SK-MEL-5 (cell line): ENCODE results near the gene TTR. TPM values are rescaled to one million over a fixed set of nuclear protein-coding genes. Genes with fewer than 3 reads are reported as not detected.

ENCODE experiments used
- DNase-seq: peaks from one replicate; pipeline ENCODE4 v3.0.0-alpha.2; 2016; ENCODE audit warnings: low read depth, low spot score
- in situ Hi-C: cut with HindIII; loops from 2 replicates; pipeline ENCODE4 v1.10.0; 2016; ENCODE audit warnings: low sequenced_read_pairs, high pct_unique_total_duplicates, low pct_unique_long_range_greater_than_20kb
- total RNA-seq: library from RNA; depleted of rRNA; stranded (reverse); fragments of >200 nt; shearing (Covaris generic); gene quantifications from 2 replicates; pipeline ENCODE4 v1.2.3, GENCODE V29; 2014

The TTR gene
- total RNA-seq, 1 experiment from 2014 or later = 0.18 TPM

DNA sequence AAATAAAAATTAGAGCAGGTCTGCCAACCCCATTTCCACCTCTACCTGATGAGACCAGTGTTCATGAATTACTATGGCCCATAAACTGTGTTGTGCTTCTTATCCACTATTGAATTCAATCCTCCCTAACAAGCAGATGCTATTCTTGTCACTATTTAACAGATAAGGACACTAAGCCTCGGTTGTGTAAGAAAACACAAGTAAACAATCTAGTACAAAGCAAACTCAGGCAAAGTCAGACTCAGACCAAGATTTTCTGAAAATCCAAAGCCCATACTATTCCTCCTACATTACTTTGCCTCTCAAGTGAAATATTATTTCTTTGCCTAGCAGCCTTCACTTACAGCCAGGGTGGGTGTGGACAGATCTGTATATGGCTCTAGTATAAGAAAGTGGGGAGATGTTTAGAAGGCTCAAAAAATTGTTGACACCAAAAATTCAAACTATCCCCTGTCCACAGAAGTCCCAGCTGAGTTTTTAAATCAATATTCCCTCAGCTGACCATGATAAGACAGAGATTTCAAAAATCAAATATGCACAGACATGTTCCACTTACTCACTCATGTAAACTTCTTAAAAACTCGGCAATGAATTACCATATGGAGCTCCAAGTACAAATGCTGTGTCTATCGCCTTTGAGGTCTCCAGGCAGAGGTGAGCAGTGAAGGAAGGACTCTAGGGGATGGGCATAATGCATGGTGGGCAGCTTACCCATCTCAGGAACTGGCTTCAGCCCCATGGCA, 16.0 kb upstream of the TTR start:
- in situ Hi-C loops = no loop called here

DNA sequence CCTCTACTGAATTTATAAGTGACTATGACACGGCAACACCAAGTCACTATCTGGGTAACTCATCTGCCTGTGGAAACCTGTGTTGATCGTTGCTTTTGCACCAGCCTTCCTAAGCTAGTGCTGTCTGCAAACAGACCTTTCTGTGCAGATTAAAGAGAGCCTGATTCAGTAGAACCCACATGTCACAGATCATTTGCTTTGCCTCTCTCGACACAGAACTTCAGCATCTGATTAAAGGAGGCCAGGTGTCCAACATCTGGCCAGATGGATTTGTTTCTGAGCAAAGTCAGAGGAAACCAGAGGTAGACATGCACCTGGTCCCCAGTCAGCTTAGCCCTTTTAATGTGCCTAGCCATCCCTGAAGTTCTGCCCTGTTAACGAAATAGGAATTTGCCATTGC, 15.0 kb upstream of the TTR start:
- DNase-seq = no peak
- in situ Hi-C loops = no loop called here

More for the DNA sequence above, 16.0 kb upstream of the TTR start:
- DNase-seq = no peak

DNA sequence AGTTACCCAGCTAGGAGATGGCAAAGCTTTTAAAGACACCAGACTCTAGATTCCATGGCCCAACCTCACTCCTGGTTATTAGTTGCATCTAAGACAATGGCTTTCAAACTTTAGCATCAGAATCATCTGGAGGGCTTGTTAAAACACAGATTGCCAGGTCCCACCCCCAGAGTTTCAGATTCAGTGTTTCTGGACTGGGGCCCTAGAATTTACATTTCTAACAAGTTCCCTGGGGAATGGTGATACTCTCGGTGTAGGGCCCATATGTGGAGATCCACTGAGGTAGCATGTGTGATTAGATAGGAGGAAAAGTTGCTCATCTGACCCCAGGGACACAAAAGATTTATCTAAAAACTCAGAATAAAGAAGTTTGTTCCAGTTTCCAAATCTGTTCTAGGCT, 14.5 kb upstream of the TTR start:
- in situ Hi-C loops = no loop called here
- DNase-seq = no peak

DNA sequence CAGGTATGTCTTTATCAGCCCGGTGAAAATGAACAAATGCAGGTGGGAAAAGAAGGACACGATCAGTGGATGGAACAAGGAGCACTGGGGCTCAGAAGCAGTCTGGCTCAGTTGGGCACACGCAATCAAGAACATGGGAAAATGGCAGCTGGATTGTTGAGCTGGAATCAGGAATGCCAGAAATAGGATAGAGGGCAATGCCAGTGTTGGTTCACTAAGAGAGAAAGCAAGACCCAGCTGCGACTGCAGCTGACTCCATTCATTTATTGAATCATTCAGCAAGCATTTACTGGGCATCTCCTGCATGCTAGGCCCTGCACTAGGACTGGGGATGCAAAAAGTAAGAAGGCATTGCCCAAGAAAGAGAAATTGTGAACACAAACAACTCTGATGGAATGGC, 13.6 kb upstream of the TTR start:
- no peak for DNase-seq

DNA sequence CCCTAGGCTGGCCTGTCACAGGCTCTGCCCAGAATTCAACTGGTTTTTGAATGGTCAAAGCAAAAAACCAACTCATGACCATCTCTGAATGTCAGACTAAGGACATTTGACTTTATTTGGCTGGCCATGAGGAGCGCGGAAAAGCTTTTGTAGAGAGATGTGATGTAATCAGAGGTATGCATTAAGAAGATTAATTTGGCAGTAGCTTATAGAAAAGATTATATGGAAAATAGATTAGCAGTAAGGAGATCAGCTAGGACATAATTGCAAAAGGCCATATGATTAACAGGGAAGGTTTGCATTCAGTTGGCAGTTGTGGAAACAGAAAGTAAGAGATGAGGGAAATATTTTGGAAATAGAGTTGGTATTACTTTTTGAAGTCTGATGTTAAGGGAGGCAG, 12.3 kb upstream of the TTR start:
- in situ Hi-C loops = no loop called here
- DNase-seq = no peak

More for the DNA sequence above, 13.6 kb upstream of the TTR start:
- in situ Hi-C loops = no loop called here

DNA sequence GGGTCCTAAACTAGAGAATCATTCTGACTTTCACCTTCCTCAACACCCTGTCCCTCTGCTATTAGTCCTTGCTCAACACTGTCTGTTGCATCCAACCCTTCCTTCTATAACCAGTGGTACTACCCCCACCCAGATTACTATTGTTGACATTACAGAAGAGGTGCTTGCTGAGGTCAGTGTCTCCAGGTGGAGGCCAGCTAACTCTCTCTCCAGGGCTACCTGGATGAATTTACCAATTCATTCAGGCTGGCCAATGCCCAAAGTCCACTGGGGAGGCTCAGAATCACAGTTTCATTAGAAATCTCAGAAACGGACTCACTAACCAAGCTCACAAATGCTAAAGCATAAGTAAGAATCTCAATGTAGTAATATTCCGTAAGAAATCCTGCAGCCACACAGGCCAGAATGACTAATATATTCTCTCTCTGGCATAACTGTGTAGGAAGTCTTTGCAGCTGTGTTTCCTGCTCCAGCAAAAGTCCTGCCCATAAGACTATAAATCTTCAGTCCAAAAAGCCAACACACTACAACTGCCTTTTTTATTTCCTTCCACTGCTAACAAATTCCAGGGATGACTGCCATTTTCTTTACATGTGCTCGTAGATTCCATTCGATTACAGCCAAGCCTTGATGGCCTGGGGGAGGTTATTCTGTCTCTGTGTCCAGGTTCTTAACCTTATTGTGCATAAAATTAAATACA, 10.0 kb upstream of the TTR start:
- no peak for DNase-seq
- in situ Hi-C loops = no loop called here

DNA sequence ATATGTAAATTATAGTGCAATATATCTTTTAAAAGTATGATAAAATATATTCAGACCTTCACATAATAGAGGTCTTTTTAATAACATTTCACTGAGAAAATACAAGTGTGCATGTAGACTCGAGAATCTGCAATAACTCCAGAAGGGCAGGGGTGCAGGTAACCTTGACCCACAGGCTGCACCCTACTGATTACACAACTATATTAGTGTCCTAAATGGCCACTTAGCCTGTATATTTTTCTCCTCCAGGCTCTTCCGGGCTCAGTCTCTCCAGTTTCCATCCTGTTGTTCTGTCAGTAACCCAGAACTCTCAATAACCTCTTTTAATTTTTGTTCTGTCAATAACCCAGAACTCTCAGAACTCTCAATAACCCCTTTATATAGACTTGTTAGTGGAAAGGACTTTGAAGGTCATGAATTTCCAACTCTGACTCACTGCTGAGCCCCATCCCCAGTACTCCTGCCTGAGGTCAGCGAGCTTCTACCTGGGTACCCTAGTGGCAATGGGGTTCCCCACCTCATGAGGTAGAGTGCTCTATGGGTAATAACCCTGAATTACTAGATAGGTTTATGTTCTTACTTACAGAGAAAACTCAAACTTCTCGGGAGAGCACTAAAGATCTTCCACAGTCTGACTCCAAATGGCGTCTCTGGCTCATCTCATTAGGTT, 8.4 kb upstream of the TTR start:
- in situ Hi-C loops = no loop called here
- peak; percentile 61 for DNase-seq

DNA sequence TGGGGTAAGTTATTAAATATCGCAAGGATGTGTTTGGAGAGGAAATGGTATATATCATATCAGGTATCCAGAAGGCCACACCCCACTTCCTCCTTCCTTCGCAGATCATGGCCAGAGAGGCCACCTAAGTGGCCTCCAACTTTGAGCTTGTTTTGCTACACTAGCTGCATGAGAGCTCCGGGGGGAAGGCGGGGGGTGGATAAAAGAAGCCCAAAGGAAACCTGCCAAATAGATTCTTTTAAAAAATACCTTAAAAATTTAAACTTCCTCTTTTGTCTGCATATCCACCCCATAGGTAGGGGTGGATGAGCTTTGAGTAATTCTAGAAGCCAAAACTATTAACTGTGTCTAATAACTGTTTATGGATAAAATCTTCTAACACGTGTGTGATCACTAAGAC, 5.7 kb upstream of the TTR start:
- DNase-seq = no peak
- in situ Hi-C loops = no loop called here

DNA sequence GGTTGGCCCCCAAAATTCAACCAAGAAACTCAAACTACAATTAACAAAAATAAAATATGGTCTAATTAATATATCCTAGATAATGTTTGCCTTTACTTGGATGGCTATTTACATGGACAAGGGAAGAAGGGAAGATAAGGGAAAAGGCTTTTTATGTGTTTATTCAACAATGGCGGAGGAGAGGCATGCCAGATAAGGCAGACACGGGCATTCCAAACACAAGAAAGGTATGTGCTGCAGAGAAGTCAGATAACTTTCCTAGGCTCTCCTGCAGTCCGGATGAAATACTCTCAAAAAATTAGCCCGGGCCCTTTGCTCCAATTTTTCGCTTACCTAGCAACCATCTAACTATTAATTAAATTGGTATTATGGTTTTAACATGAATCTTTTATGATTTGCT, 5.1 kb upstream of the TTR start:
- in situ Hi-C loops = no loop called here
- no peak for DNase-seq

DNA sequence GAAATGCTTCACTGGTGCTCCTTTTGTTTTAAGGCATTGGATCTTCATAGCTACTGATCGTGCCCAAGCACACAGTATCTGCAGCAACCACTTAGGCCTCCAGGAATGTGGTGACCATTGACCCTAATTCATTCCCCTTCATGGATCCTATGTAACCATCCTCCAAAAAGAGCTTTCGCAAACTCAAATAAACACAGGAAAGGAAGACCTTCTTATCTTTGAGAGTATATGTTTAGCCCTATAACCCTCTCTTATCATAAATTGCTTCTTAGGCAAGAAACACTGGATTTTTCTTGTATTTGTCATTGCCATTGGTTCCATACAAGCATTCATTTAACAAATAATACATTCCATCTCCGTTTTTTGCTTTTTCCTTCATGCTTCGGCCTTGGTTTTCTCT, 4.1 kb upstream of the TTR start:
- no peak for DNase-seq
- in situ Hi-C loops = no loop called here

DNA sequence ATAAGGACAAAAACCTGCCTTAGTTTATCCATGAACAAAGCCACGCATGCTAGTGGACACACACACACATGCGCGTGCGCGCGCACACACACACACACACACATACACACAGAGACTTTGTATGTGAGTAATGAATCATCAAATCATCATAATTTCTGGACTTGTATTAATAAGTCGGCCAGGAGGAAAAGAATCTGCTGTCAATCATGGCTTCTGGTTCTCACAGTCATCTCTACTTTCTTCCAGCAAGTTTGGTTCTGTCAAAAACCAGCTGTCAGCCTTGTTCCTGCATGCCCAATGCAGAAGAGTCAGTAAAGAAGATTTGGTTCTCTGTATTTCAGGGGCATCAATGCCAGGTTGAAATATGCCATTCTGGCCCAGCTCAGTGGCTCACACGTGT, 1.1 kb upstream of the TTR start:
- in situ Hi-C loops = no loop called here
- no peak for DNase-seq

DNA sequence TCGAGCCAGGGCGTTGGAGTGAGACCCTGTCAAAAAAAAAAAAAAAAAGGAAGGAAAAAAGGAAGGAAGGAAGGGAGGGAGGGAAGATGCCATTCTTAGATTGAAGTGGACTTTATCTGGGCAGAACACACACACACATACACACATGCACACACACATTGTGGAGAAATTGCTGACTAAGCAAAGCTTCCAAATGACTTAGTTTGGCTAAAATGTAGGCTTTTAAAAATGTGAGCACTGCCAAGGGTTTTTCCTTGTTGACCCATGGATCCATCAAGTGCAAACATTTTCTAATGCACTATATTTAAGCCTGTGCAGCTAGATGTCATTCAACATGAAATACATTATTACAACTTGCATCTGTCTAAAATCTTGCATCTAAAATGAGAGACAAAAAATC, 564 bp upstream of the TTR start:
- DNase-seq = no peak
- in situ Hi-C loops = no loop called here

DNA sequence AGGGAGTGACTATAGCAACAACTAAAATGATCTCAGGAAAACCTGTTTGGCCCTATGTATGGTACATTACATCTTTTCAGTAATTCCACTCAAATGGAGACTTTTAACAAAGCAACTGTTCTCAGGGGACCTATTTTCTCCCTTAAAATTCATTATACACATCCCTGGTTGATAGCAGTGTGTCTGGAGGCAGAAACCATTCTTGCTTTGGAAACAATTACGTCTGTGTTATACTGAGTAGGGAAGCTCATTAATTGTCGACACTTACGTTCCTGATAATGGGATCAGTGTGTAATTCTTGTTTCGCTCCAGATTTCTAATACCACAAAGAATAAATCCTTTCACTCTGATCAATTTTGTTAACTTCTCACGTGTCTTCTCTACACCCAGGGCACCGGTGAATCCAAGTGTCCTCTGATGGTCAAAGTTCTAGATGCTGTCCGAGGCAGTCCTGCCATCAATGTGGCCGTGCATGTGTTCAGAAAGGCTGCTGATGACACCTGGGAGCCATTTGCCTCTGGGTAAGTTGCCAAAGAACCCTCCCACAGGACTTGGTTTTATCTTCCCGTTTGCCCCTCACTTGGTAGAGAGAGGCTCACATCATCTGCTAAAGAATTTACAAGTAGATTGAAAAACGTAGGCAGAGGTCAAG, 955 bp downstream of the TTR start:
- in situ Hi-C loops = no loop called here

DNA sequence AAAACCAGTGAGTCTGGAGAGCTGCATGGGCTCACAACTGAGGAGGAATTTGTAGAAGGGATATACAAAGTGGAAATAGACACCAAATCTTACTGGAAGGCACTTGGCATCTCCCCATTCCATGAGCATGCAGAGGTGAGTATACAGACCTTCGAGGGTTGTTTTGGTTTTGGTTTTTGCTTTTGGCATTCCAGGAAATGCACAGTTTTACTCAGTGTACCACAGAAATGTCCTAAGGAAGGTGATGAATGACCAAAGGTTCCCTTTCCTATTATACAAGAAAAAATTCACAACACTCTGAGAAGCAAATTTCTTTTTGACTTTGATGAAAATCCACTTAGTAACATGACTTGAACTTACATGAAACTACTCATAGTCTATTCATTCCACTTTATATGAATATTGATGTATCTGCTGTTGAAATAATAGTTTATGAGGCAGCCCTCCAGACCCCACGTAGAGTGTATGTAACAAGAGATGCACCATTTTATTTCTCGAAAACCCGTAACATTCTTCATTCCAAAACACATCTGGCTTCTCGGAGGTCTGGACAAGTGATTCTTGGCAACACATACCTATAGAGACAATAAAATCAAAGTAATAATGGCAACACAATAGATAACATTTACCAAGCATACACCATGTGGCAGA, 3.6 kb downstream of the TTR start:
- DNase-seq = no peak
- in situ Hi-C loops = no loop called here

More for the DNA sequence above, 955 bp downstream of the TTR start:
- DNase-seq = peak; percentile 36

DNA sequence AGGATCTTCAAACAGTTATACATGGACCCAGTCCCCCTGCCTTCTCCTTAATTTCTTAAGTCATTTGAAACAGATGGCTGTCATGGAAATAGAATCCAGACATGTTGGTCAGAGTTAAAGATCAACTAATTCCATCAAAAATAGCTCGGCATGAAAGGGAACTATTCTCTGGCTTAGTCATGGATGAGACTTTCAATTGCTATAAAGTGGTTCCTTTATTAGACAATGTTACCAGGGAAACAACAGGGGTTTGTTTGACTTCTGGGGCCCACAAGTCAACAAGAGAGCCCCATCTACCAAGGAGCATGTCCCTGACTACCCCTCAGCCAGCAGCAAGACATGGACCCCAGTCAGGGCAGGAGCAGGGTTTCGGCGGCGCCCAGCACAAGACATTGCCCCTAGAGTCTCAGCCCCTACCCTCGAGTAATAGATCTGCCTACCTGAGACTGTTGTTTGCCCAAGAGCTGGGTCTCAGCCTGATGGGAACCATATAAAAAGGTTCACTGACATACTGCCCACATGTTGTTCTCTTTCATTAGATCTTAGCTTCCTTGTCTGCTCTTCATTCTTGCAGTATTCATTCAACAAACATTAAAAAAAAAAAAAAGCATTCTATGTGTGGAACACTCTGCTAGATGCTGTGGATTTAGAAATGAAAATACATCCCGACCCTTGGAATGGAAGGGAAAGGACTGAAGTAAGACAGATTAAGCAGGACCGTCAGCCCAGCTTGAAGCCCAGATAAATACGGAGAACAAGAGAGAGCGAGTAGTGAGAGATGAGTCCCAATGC, 4.6 kb downstream of the TTR start:
- peak; percentile 62 for DNase-seq
- in situ Hi-C loops = no loop called here

DNA sequence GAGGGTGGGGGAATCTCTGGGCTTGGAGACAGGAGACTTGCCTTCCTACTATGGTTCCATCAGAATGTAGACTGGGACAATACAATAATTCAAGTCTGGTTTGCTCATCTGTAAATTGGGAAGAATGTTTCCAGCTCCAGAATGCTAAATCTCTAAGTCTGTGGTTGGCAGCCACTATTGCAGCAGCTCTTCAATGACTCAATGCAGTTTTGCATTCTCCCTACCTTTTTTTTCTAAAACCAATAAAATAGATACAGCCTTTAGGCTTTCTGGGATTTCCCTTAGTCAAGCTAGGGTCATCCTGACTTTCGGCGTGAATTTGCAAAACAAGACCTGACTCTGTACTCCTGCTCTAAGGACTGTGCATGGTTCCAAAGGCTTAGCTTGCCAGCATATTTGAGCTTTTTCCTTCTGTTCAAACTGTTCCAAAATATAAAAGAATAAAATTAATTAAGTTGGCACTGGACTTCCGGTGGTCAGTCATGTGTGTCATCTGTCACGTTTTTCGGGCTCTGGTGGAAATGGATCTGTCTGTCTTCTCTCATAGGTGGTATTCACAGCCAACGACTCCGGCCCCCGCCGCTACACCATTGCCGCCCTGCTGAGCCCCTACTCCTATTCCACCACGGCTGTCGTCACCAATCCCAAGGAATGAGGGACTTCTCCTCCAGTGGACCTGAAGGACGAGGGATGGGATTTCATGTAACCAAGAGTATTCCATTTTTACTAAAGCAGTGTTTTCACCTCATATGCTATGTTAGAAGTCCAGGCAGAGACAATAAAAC, 6.5 kb downstream of the TTR start:
- no peak for DNase-seq
- in situ Hi-C loops = no loop called here
